Memory B cell (primary cell): Measurements from ENCODE around the gene MT1G.
A peak's percentile ranks its signal among the peaks of the same experiment; 100 is the strongest.

Source experiments
- ATAC-seq: fragments of 150-1000 bp; cut with Tn5 transposase; 2 replicates; pipeline ENCODE4 v1.10.0; 2021; ENCODE audit warnings: low read depth, mild to moderate bottlenecking, moderate library complexity
- DNase-seq, 2 donors: peaks; one replicate each; pipeline ENCODE4 v3.0.0; 2022; ENCODE audit warnings: low spot score in 2 of 2
- H3K27ac Mint-ChIP-seq: one replicate; pipeline ENCODE4 v1.8.0; 2022; ENCODE audit warnings: mild to moderate bottlenecking, moderate library complexity, mixed read lengths
- H3K27me3 Mint-ChIP-seq: one replicate; pipeline ENCODE4 v1.8.0; 2022; ENCODE audit warnings: mixed read lengths
- H3K36me3 Mint-ChIP-seq: one replicate; pipeline ENCODE4 v1.8.0; 2022; ENCODE audit warnings: mild to moderate bottlenecking, mixed read lengths
- H3K4me1 Mint-ChIP-seq: one replicate; pipeline ENCODE4 v1.8.0; 2022; ENCODE audit warnings: mixed read lengths
- H3K4me3 Mint-ChIP-seq: one replicate; pipeline ENCODE4 v1.8.0; 2022; ENCODE audit warnings: mild to moderate bottlenecking, moderate library complexity, mixed read lengths
- H3K9me3 Mint-ChIP-seq: one replicate; pipeline ENCODE4 v1.8.0; 2022; ENCODE audit warnings: mixed read lengths

The MT1G gene

DNA sequence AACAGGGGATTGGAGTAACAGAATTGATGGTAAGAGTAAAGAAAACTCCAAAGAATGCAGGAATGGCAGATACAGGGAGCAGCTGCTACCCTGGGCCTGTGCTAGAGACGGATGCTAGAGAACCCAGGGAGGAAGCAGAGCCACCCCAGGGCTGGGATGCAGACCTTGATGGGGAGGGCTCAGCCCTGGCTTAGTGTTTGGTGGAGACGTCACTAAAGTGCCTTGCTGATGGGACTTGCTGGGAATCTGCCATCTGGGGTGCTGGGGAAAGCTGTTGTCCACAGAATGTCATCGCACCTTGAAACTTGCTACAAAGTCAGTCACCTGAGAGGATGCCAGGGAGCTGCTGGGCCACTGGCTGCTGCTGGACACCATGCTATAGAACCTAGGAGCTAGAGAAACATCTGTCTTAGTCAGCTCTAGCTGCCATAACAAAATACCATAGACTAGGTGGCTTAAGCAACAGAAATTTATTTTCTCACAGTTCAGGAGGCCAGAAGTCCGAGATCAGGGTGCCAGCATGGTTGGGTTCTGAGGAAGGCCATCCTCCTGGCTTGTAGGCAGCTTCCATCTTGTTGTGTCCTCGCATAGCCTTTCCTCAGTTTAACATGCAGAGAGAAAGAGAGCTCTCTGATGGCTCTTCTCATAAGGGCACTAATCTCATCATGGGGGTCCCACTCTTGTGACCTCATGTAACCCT, 29.7 kb upstream of the MT1G start:
- Mint-ChIP-seq H3K4me1 (no peaks in the 10 kb centered on the region), H3K27ac (no peak overlapping the region), H3K4me3 (no peak overlapping the region), H3K9me3 (peaks cover 2% of the 10 kb centered on the region), H3K27me3 (no peaks in the 10 kb centered on the region), H3K36me3 (peaks cover 2% of the 10 kb centered on the region)
- no peak for DNase-seq
- no peak for ATAC-seq

DNA sequence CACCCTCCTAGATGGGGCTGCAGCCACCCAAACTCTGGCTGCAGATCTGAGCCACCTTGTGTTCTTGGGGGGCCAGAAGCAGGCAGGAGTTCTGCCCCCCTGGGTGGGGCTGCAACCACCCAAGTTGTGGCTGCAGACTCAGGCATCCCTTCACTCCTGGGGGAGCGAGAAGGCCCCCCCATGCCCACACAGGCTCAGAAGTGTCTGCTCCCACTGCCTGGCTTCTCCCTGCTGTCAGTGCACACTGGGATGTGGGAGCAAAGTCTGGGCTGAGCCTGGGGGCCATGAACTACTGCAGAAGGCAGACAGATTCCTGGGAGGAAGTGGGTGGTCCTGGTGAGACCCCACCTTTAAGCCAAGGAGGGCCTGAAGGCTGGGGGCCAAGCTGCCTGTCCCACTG, 27.4 kb upstream of the MT1G start:
- Mint-ChIP-seq H3K27me3 (peaks cover 5% of the 10 kb centered on the region), H3K4me3 (no peak overlapping the region), H3K36me3 (peaks cover 2% of the 10 kb centered on the region), H3K27ac (no peak overlapping the region), H3K4me1 (no peaks in the 10 kb centered on the region), H3K9me3 (peaks cover 2% of the 10 kb centered on the region)
- no peak for ATAC-seq
- no peak for DNase-seq

DNA sequence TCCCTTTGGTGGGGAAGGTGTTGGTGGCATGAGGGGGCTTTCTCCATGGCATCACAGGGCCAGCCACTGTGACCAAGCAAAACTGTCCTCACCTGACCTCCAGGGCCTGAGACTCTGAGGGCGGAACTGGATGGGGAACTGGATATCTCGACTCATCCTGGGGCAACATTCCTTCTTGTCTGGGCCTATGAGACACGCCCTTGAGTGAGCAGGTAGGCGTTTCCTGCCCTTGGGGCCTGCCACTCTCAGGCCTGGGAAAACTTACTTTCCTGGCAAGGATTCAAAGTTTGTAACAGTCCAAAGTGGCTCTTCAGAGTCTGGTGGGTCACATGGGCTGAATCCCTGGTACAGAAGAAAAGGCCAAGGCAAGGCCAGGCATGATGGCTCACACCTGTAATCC, 24.0 kb upstream of the MT1G start:
- ATAC-seq = no peak
- DNase-seq = no peak
- H3K27me3 Mint-ChIP-seq = peaks cover 7% of the 10 kb centered on the region
- no peak overlapping the region for H3K27ac Mint-ChIP-seq
- no peaks in the 10 kb centered on the region for H3K4me1 Mint-ChIP-seq
- H3K36me3 Mint-ChIP-seq = no peaks in the 10 kb centered on the region
- H3K9me3 Mint-ChIP-seq = no peaks in the 10 kb centered on the region
- H3K4me3 Mint-ChIP-seq = no peak overlapping the region

DNA sequence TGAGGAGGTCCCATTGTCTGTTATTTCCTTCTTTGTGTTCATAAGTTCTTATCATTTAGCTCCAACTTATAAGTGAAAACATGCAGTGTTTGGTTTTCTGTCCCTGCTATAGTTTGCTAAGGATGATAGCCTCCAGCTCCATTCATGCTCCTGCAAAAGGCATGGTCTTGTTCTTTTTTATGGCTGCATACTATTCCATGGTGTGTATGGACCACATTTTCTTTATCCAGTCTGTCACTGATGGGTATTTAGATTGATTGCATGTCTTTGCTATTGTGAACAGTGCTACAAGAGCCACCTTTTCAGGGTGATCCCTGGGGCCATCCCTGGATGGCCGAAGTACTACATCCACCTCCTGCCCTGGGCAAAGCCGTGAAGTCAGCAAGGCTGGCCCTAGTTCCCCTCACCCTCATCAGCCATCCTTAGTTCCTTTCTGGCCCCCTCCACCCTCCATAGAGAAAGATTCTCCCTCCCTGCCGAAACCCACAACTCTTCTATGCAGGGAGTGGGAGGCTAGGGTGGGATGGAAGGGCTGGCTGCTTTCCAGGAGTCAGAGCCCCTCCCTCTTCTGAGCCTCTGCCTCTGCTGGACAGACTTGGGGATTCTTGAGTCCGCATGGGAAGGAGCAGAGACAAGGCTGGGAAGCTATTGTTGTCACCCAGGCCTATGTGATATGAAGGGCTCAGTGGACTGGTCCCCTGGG, 22.7 kb upstream of the MT1G start:
- H3K4me1 Mint-ChIP-seq = no peaks in the 10 kb centered on the region
- DNase-seq (no peak), ATAC-seq (no peak)
- H3K4me3 Mint-ChIP-seq = no peak overlapping the region
- H3K9me3 Mint-ChIP-seq = peaks cover 3% of the 10 kb centered on the region
- H3K36me3 Mint-ChIP-seq = peaks cover 3% of the 10 kb centered on the region
- peaks cover 10% of the 10 kb centered on the region for H3K27me3 Mint-ChIP-seq
- no peak overlapping the region for H3K27ac Mint-ChIP-seq

DNA sequence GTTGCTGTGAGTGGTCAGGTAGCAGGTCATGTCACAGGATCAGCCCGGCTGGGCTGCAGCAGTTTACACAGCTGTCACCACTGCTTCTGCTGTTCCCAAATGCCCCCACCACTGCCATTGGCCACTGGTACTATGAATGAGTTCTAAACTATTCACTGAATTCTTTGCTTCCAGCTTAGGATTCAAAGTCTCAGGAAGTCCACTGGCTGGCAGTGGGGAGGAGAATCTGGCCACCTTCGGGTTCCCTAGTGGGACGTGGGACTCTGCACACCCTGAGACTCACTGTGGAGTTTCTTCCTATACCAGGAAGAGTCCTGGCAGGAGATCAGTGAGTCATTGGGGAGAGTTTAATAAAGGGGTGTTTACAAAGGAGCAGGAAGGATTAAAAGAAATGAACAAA, 21.3 kb upstream of the MT1G start:
- DNase-seq (no peak), ATAC-seq (no peak)
- H3K4me1 Mint-ChIP-seq = no peaks in the 10 kb centered on the region
- peaks cover 10% of the 10 kb centered on the region for H3K27me3 Mint-ChIP-seq
- peaks cover 3% of the 10 kb centered on the region for H3K36me3 Mint-ChIP-seq
- H3K9me3 Mint-ChIP-seq = peaks cover 3% of the 10 kb centered on the region
- no peak overlapping the region for H3K4me3 Mint-ChIP-seq
- no peak overlapping the region for H3K27ac Mint-ChIP-seq

DNA sequence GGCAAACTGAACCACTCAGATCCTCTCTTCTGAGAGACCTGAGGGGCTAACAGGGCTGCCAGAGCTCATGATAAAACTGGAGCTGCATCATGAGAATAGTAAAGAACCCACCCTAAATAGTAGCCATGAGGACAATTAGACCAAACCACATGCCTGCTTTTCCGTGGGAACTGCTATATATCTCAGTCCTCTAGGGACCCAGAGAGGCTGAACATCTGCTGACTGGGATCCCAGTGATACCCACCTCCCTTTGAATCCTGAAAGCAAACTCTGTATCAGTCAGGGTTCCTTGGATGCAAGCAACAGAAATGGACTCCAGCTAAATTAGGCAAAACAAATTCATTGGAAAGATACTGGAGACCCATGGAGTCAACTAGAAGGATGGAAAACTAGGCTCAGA, 20.9 kb upstream of the MT1G start:
- Mint-ChIP-seq H3K27me3 (peaks cover 10% of the 10 kb centered on the region), H3K36me3 (peaks cover 3% of the 10 kb centered on the region), H3K4me1 (no peaks in the 10 kb centered on the region), H3K27ac (no peak overlapping the region), H3K9me3 (peaks cover 3% of the 10 kb centered on the region), H3K4me3 (no peak overlapping the region)
- DNase-seq (no peak), ATAC-seq (no peak)

DNA sequence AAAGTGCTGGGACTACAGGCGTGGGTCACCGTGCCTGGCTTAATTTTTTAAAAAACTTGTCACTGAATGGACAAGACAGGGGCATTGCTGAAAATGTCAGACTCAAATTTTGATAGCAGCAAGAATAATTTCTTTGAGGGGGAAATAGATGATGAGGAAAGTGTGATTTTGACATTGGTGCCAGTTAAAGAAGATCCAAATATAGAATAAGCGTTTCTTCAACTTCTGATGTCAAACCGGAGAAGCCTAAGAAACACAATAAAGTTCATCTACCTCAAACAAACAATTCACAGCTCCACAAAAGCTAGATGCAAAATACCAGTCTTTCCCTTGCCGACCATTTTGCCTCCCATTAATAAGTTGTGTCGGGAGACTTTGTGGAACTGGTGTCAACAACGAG, 18.9 kb upstream of the MT1G start:
- Mint-ChIP-seq H3K27ac (no peak overlapping the region), H3K4me1 (peaks cover 5% of the 10 kb centered on the region), H3K9me3 (peaks cover 3% of the 10 kb centered on the region), H3K36me3 (peaks cover 3% of the 10 kb centered on the region), H3K4me3 (no peak overlapping the region), H3K27me3 (peaks cover 10% of the 10 kb centered on the region)
- no peak for ATAC-seq
- no peak for DNase-seq

DNA sequence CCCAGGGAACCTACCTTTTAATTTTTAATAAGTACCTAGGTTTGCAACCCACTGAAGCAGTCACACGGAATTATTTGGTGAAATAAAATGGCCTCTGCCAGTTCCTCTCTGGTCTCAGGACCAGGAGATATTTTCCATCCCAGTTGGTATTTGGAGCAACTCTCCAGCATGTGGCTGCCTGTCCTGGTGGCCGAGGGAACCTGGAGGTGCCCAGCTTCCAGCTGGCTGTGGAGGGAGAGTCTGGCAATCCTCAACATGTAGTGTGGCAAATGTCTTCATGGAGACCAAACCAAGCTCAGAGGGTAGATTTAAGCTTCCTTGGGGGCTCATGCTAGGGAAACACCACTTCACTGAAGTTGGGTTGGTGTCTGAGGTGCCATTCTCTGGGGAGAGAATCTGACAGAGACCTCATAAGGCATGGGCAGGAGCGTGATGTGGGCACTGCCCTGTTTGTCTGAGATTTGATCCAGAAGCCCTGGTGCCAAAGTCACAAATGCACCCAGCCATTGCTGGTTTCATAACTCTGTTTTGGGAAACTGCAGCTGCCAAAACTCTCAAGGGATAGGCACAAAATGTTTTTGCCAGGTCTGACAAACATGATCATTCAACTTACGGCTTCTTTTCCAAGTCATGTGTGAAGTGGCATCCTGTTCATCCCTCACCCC, 17.2 kb upstream of the MT1G start:
- Mint-ChIP-seq H3K4me3 (no peak overlapping the region), H3K27ac (no peak overlapping the region), H3K4me1 (peaks cover 9% of the 10 kb centered on the region), H3K9me3 (peaks cover 3% of the 10 kb centered on the region), H3K36me3 (peaks cover 3% of the 10 kb centered on the region), H3K27me3 (peaks cover 6% of the 10 kb centered on the region)
- DNase-seq (no peak), ATAC-seq (no peak)

DNA sequence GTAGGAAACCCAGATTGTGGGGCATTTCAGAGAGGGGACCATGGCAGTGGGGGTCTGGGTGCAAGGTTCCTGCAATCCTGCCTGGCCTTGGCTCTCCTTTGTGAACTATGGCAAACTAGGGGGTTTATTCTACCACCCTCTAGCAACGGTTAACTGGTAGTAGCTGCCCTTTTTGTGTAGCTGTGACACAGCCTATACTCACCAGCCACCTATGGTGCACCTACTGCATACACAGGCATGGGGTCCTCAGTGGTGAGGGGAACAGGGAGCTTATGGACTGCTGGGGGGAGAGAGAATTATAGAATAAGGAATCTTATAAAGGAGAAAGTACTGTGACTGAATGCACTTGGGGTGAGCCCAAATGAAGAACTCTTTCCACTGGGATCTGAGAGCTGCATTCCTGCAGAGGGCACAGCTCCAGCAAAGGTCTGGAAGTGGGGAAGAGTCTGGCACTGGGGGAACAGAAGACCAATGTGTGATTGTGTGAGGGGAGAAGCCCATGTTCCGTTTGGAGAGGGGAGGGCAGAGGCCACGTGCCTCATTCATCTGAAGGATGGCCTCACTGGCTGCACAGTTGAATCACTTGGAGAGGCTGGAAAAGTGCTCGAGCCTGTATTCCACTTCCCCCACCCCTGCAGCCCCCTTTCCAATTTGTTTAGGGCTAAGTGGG, 16.5 kb upstream of the MT1G start:
- H3K36me3 Mint-ChIP-seq = peaks cover 3% of the 10 kb centered on the region
- DNase-seq (no peak), ATAC-seq (no peak)
- peaks cover 9% of the 10 kb centered on the region for H3K4me1 Mint-ChIP-seq
- H3K27me3 Mint-ChIP-seq = peaks cover 6% of the 10 kb centered on the region
- H3K9me3 Mint-ChIP-seq = peaks cover 3% of the 10 kb centered on the region
- no peak overlapping the region for H3K4me3 Mint-ChIP-seq
- H3K27ac Mint-ChIP-seq = no peak overlapping the region

DNA sequence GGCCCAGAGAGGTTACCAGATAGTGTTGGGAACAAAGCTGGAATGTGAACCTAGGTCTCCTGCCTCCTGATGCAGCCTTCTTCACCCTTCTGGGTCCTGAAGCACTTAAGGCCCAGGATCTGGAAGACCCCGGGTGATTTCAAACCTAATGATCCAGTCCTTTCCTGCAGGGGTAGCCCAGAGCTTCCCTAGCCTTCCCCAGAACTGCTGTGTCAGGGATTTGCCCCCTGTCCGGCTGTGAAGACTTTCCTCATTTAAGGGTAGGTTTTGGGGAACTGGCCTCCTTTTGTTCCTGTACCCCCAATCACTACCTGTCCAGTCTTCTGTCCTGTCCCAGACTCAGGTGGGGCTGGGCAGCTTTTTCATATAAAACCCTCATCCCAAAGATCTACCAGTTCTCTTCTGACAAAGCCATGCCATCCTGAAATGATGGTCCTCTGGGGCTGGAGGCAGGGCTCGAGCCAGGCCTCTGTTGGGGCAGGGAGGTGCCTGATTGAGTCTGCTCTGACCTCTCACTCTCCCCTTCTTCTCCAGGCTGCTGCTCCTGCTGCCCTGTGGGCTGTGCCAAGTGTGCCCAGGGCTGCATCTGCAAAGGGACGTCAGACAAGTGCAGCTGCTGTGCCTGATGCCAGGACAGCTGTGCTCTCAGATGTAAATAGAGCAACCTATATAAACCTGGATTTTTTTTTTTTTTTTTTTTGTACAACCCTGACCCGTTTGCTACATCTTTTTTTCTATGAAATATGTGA, 15.7 kb upstream of the MT1G start:
- Mint-ChIP-seq H3K9me3 (peaks cover 3% of the 10 kb centered on the region), H3K27me3 (peaks cover 8% of the 10 kb centered on the region), H3K27ac (no peak overlapping the region), H3K4me1 (peaks cover 9% of the 10 kb centered on the region), H3K36me3 (peaks cover 3% of the 10 kb centered on the region), H3K4me3 (no peak overlapping the region)
- DNase-seq = no peak
- ATAC-seq = no peak

DNA sequence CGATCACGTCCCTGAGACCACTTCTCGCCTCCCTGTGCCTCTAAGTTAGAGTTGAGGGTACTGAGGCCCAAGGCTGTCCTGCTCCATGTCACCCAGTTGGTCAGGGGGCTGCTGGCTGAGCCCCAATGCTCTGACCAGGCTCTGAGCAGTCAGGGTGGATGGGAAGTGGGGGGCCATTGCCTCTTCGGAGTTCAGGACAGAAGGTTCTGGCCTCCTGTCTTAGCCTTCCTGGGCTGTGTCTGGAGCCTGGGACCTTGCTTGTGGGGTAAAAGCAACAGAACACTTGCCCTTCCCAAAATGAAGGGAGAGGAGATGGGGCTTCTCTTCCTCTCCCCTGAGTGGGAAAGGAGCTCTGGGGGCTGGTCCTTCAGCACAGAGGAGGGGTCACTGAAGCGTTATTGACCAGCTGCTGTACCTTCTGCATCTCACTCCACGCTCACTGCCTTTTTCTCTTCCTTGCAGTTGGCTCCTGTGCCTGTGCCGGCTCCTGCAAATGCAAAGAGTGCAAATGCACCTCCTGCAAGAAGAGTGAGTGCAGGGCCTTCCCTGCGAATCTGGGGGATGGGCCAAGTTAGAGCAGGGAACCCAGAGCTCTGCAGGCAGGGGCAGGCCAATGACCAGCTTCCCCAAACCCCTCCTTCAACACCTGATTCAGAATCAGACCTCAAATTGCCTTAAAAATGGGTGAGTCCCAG, 15.0 kb upstream of the MT1G start:
- H3K9me3 Mint-ChIP-seq = peaks cover 3% of the 10 kb centered on the region
- no peak for DNase-seq
- ATAC-seq = no peak

DNA sequence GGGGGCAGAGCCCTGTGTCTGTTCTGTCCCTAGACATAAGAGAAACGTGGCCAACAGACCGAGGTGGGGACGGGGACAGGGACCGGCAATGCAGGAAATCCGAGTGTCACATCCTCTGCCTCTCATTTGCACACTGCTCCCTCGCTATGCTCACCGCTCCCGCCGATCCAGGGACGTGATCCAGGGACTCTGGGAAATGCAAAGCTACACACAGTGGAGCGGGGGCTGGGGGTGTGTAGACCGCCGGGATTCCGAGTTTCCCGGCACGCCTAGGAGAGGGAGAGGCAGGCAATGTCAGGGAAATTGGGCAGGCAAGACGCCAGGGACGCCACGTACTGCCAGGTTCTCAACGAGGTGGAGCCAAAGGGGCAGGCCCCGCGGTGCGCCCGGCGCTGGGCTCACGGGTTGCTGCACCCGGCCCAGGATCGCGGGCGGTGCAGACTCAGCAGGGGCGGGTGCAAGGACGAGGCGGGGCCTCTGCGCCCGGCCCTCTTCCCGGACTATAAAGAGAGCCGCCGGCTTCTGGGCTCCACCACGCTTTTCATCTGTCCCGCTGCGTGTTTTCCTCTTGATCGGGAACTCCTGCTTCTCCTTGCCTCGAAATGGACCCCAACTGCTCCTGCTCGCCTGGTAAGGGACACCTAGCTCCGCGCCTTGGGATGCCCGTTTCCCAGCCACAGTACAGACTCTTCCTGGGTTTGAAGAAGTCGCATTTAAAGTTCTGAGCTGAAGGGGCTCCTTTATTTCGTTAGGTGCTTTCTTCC, 14.3 kb upstream of the MT1G start, which contains the start of gene MT1X:
TSS of gene MT1X (plus strand) at position 532 of the 764 bp plus-strand sequence. CDS start at position 603, 71 bp downstream.
- Mint-ChIP-seq H3K27ac (peak within 1 kb of the TSS; percentile 45), H3K4me1 (peaks cover 9% of the 10 kb centered on the region), H3K36me3 (peaks cover 3% of the 10 kb centered on the region), H3K4me3 (peak within 1 kb of the TSS; percentile 93), H3K9me3 (peaks cover 3% of the 10 kb centered on the region), H3K27me3 (peaks cover 6% of the 10 kb centered on the region)
- ATAC-seq (peak; percentile 100), DNase-seq (peak; percentile 59 to 63)

More for the DNA sequence above, 15.0 kb upstream of the MT1G start:
- H3K27me3 Mint-ChIP-seq = peaks cover 6% of the 10 kb centered on the region
- peak overlapping the region; percentile 45 for H3K27ac Mint-ChIP-seq
- peaks cover 9% of the 10 kb centered on the region for H3K4me1 Mint-ChIP-seq
- peak overlapping the region; percentile 93 for H3K4me3 Mint-ChIP-seq
- peaks cover 3% of the 10 kb centered on the region for H3K36me3 Mint-ChIP-seq
